GM23338 (cell line): Measurements from ENCODE around the gene IL6ST. TPM values are rescaled to one million over a fixed set of nuclear protein-coding genes. Genes with fewer than 3 reads are reported as not detected.

Source experiments
- ATAC-seq: fragments of 200-7000 bp; cut with Tn5 transposase; 3 replicates; pipeline ENCODE4 v1.9.1; 2020
- DNase-seq: peaks from one replicate; pipeline ENCODE4 v3.0.0-alpha.2; 2015; ENCODE audit warnings: low spot score
- H2AFZ ChIP-seq: fragments of 200-600 bp; sonication (generic); 2 replicates; pipeline ENCODE4 v1.8.0; 2016; ENCODE audit warnings: antibody characterized with exemption, mild to moderate bottlenecking, moderate library complexity
- H3F3A ChIP-seq: fragments of 200-600 bp; sonication (generic); replicated peaks from 2 replicates; pipeline ENCODE4 v1.8.0; 2017; ENCODE audit warnings: antibody characterized with exemption, mixed run types, low read depth
- H3K27ac ChIP-seq: fragments of 200-600 bp; sonication (generic); 2 replicates; pipeline ENCODE4 v1.6.1; 2016; ENCODE audit warnings: low read depth
- H3K27me3 ChIP-seq: fragments of 200-600 bp; sonication (generic); 2 replicates; pipeline ENCODE4 v1.8.0; 2016; ENCODE audit warnings: mild to moderate bottlenecking, mixed run types, moderate library complexity; ENCODE audit not compliant: insufficient read depth
- H3K36me3 ChIP-seq: fragments of 200-600 bp; sonication (generic); 2 replicates; pipeline ENCODE4 v1.8.0; 2016; ENCODE audit warnings: mild to moderate bottlenecking; ENCODE audit not compliant: insufficient read depth
- H3K4me1 ChIP-seq: fragments of 200-600 bp; sonication (generic); 2 replicates; pipeline ENCODE4 v1.8.0; 2016; ENCODE audit warnings: mild to moderate bottlenecking, moderate library complexity; ENCODE audit not compliant: insufficient read depth
- H3K4me2 ChIP-seq: fragments of 200-600 bp; sonication (generic); 2 replicates; pipeline ENCODE4 v1.7.1; 2017; ENCODE audit warnings: mixed run types
- H3K4me3 ChIP-seq: fragments of 200-600 bp; sonication (generic); 2 replicates; pipeline ENCODE4 v1.6.1; 2016; ENCODE audit warnings: mixed run types
- H3K79me2 ChIP-seq: fragments of 200-600 bp; sonication (generic); replicated peaks from 2 replicates; pipeline ENCODE4 v1.8.0; 2017; ENCODE audit warnings: mild to moderate bottlenecking; ENCODE audit not compliant: insufficient read depth
- H3K9me2 ChIP-seq: fragments of 200-600 bp; sonication (generic); 2 replicates; pipeline ENCODE4 v1.8.0; 2017; ENCODE audit not compliant: insufficient read depth
- H4K20me1 ChIP-seq: fragments of 200-600 bp; sonication (generic); replicated peaks from 2 replicates; pipeline ENCODE4 v1.8.0; 2017; ENCODE audit warnings: mild to moderate bottlenecking; ENCODE audit not compliant: insufficient read depth
- H3K27ac Mint-ChIP-seq: 2 replicates; pipeline ENCODE4 v1.8.0; 2020; ENCODE audit warnings: inconsistent platforms, mild to moderate bottlenecking, moderate library complexity, mixed read lengths
- H3K27me3 Mint-ChIP-seq: 3 replicates; pipeline ENCODE4 v1.8.0; 2022; ENCODE audit warnings: low read depth, mild to moderate bottlenecking, moderate library complexity, mixed read lengths, inconsistent platforms; ENCODE audit not compliant: insufficient read depth, poor library complexity
- H3K36me3 Mint-ChIP-seq: 3 replicates; pipeline ENCODE4 v1.8.0; 2021; ENCODE audit warnings: low read depth, mild to moderate bottlenecking, inconsistent platforms, moderate library complexity, mixed read lengths
- H3K4me1 Mint-ChIP-seq: 3 replicates; pipeline ENCODE4 v1.8.0; 2020; ENCODE audit warnings: mild to moderate bottlenecking, inconsistent platforms, mixed read lengths
- H3K4me3 Mint-ChIP-seq: 3 replicates; pipeline ENCODE4 v1.8.0; 2021; ENCODE audit warnings: moderate library complexity, mild to moderate bottlenecking, inconsistent platforms, mixed read lengths
- H3K9me3 Mint-ChIP-seq: 3 replicates; pipeline ENCODE4 v1.8.0; 2020; ENCODE audit warnings: moderate library complexity, mild to moderate bottlenecking, inconsistent platforms, mixed read lengths
- CREB1 ChIP-seq: fragments of 250-450 bp; sonication (Bioruptor Pico); IDR thresholded peaks from 2 replicates; pipeline ENCODE4 v1.5.0; 2020; ENCODE audit warnings: low read depth, mild to moderate bottlenecking, moderate library complexity
- EZH2 ChIP-seq: fragments of 200-600 bp; sonication (generic); IDR thresholded peaks from one replicate; pipeline ENCODE4 v1.8.0; 2017; ENCODE audit warnings: antibody characterized with exemption, mild to moderate bottlenecking, low read depth; ENCODE audit not compliant: unreplicated experiment
- EZH2phosphoT487 ChIP-seq: fragments of 200-600 bp; sonication (generic); IDR thresholded peaks from one replicate; pipeline ENCODE4 v1.8.1; 2018; ENCODE audit warnings: antibody characterized with exemption; ENCODE audit not compliant: unreplicated experiment
- JUNB ChIP-seq: IDR thresholded peaks from one replicate; pipeline ENCODE4 v1.6.1; 2016; ENCODE audit warnings: antibody characterized with exemption; ENCODE audit not compliant: unreplicated experiment
- NANOG ChIP-seq: IDR thresholded peaks from 2 replicates; pipeline ENCODE4 v1.6.1; 2016; ENCODE audit warnings: antibody characterized with exemption, borderline replicate concordance
- POLR2AphosphoS5 ChIP-seq: IDR thresholded peaks from 2 replicates; pipeline ENCODE4 v1.6.1; 2016; ENCODE audit warnings: antibody characterized with exemption, low read depth
- STAT1 ChIP-seq: IDR thresholded peaks from one replicate; pipeline ENCODE4 v1.6.1; 2016; ENCODE audit warnings: antibody characterized with exemption; ENCODE audit not compliant: unreplicated experiment
- ZNF114 ChIP-seq: fragments of 250-450 bp; sonication (Bioruptor Pico); IDR thresholded peaks from 2 replicates; pipeline ENCODE4 v1.5.0; 2020; ENCODE audit warnings: mild to moderate bottlenecking, moderate library complexity
- ZNF331 ChIP-seq: fragments of 250-450 bp; sonication (Bioruptor Pico); IDR thresholded peaks from 2 replicates; pipeline ENCODE4 v1.5.0; 2020; ENCODE audit warnings: low read depth, mild to moderate bottlenecking, moderate library complexity
- polyA plus RNA-seq: library from polyadenylated mRNA; unstranded; fragments of >200 nt; fragmentation: Nextera tagmentation; extraction: Ambion mirVana; gene quantifications from 2 replicates; pipeline ENCODE4 v1.2.1, GENCODE V29; 2016
- total RNA-seq: library from RNA; depleted of rRNA; stranded (reverse); fragments of >200 nt; shearing (Covaris generic); gene quantifications from 2 replicates; pipeline ENCODE4 v1.2.3, GENCODE V29; 2014
- TF ChIP-seq, protein P1 (sequence below): IDR thresholded peaks from 2 replicates; pipeline ENCODE4 v1.6.1; 2016; ENCODE audit warnings: antibody characterized with exemption
- TF ChIP-seq, protein P2 (sequence below), 2 experiments: fragments of 200-600 bp in 1 of 2; sonication (generic) in 1 of 2; conservative IDR thresholded peaks; 2 replicates each; pipeline versions ENCODE4 v1.5.1 to v1.6.1; 2016 to 2017; ENCODE audit warnings: antibody characterized with exemption in 2 of 2, low read depth in 2 of 2, mild to moderate bottlenecking in 2 of 2, moderate library complexity in 1 of 2
- TF ChIP-seq, protein P3 (sequence below): fragments of 250-450 bp; sonication (Bioruptor Pico); IDR thresholded peaks from 2 replicates; pipeline ENCODE4 v1.5.0; 2020; ENCODE audit warnings: mild to moderate bottlenecking, moderate library complexity
- TF ChIP-seq, protein P4 (sequence below): IDR thresholded peaks from one replicate; pipeline ENCODE4 v1.6.1; 2018; ENCODE audit warnings: antibody characterized with exemption; ENCODE audit not compliant: unreplicated experiment

Gene IL6ST
- total and polyA plus RNA-seq, 2 experiments from 2014 or later: 6.7 to 9.8 TPM

DNA sequence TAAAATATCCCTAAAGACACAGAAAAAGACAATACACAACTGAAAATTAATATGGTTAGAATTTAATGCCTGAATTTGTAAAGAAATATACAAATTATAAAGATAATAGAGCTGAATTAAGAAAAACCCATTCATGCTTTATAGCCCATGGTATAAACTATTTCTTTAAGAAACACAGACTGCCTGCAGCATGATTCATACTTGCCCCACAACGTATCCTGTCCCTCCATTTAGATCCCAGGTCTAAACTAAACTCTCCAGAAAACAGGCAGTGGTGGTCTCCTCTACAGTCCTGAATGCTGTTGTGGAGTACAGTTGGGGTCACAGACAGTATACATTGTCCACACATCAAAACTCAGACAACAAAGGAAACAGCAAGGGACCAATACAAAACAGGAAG lies 24.8 kb downstream of the IL6ST start:
- Histone ChIP-seq H3K9me2 (no peaks in the 10 kb centered on the region), H3K4me2 (no peak overlapping the region), H2AFZ (no peak overlapping the region), H3F3A (no peaks in the 10 kb centered on the region), H3K27ac (no peak overlapping the region), H3K79me2 (no peaks in the 10 kb centered on the region), H3K27me3 (no peaks in the 10 kb centered on the region), H4K20me1 (no peaks in the 10 kb centered on the region), H3K4me1 (no peaks in the 10 kb centered on the region), H3K36me3 (no peaks in the 10 kb centered on the region), H3K4me3 (no peak overlapping the region)
- TF ChIP-seq POLR2AphosphoS5 (no peak), EZH2 (no peak), JUNB (no peak), EZH2phosphoT487 (no peak), NANOG (no peak), ZNF114 (CRISPR knock-in tag) (no peak), CREB1 (CRISPR knock-in tag) (no peak), ZNF331 (CRISPR knock-in tag) (no peak), STAT1 (no peak)
- TF ChIP-seq, protein P1, sequence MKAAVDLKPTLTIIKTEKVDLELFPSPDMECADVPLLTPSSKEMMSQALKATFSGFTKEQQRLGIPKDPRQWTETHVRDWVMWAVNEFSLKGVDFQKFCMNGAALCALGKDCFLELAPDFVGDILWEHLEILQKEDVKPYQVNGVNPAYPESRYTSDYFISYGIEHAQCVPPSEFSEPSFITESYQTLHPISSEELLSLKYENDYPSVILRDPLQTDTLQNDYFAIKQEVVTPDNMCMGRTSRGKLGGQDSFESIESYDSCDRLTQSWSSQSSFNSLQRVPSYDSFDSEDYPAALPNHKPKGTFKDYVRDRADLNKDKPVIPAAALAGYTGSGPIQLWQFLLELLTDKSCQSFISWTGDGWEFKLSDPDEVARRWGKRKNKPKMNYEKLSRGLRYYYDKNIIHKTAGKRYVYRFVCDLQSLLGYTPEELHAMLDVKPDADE: no peak
- TF ChIP-seq, protein P2, sequence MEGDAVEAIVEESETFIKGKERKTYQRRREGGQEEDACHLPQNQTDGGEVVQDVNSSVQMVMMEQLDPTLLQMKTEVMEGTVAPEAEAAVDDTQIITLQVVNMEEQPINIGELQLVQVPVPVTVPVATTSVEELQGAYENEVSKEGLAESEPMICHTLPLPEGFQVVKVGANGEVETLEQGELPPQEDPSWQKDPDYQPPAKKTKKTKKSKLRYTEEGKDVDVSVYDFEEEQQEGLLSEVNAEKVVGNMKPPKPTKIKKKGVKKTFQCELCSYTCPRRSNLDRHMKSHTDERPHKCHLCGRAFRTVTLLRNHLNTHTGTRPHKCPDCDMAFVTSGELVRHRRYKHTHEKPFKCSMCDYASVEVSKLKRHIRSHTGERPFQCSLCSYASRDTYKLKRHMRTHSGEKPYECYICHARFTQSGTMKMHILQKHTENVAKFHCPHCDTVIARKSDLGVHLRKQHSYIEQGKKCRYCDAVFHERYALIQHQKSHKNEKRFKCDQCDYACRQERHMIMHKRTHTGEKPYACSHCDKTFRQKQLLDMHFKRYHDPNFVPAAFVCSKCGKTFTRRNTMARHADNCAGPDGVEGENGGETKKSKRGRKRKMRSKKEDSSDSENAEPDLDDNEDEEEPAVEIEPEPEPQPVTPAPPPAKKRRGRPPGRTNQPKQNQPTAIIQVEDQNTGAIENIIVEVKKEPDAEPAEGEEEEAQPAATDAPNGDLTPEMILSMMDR (conservative IDR thresholded peaks at IDR 0.05; ENCODE audit: low read depth in 2 of 2): no peak
- TF ChIP-seq, protein P3, sequence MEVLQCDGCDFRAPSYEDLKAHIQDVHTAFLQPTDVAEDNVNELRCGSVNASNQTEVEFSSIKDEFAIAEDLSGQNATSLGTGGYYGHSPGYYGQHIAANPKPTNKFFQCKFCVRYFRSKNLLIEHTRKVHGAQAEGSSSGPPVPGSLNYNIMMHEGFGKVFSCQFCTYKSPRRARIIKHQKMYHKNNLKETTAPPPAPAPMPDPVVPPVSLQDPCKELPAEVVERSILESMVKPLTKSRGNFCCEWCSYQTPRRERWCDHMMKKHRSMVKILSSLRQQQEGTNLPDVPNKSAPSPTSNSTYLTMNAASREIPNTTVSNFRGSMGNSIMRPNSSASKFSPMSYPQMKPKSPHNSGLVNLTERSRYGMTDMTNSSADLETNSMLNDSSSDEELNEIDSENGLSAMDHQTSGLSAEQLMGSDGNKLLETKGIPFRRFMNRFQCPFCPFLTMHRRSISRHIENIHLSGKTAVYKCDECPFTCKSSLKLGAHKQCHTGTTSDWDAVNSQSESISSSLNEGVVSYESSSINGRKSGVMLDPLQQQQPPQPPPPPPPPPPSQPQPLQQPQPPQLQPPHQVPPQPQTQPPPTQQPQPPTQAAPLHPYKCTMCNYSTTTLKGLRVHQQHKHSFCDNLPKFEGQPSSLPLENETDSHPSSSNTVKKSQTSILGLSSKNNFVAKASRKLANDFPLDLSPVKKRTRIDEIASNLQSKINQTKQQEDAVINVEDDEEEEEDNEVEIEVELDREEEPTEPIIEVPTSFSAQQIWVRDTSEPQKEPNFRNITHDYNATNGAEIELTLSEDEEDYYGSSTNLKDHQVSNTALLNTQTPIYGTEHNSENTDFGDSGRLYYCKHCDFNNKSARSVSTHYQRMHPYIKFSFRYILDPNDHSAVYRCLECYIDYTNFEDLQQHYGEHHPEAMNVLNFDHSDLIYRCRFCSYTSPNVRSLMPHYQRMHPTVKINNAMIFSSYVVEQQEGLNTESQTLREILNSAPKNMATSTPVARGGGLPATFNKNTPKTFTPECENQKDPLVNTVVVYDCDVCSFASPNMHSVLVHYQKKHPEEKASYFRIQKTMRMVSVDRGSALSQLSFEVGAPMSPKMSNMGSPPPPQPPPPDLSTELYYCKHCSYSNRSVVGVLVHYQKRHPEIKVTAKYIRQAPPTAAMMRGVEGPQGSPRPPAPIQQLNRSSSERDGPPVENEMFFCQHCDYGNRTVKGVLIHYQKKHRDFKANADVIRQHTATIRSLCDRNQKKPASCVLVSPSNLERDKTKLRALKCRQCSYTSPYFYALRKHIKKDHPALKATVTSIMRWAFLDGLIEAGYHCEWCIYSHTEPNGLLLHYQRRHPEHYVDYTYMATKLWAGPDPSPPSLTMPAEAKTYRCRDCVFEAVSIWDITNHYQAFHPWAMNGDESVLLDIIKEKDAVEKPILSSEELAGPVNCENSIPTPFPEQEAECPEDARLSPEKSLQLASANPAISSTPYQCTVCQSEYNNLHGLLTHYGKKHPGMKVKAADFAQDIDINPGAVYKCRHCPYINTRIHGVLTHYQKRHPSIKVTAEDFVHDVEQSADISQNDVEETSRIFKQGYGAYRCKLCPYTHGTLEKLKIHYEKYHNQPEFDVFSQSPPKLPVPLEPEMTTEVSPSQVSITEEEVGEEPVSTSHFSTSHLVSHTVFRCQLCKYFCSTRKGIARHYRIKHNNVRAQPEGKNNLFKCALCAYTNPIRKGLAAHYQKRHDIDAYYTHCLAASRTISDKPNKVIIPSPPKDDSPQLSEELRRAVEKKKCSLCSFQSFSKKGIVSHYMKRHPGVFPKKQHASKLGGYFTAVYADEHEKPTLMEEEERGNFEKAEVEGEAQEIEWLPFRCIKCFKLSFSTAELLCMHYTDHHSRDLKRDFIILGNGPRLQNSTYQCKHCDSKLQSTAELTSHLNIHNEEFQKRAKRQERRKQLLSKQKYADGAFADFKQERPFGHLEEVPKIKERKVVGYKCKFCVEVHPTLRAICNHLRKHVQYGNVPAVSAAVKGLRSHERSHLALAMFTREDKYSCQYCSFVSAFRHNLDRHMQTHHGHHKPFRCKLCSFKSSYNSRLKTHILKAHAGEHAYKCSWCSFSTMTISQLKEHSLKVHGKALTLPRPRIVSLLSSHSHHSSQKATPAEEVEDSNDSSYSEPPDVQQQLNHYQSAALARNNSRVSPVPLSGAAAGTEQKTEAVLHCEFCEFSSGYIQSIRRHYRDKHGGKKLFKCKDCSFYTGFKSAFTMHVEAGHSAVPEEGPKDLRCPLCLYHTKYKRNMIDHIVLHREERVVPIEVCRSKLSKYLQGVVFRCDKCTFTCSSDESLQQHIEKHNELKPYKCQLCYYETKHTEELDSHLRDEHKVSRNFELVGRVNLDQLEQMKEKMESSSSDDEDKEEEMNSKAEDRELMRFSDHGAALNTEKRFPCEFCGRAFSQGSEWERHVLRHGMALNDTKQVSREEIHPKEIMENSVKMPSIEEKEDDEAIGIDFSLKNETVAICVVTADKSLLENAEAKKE (CRISPR knock-in tag): no peak
- TF ChIP-seq, protein P4, sequence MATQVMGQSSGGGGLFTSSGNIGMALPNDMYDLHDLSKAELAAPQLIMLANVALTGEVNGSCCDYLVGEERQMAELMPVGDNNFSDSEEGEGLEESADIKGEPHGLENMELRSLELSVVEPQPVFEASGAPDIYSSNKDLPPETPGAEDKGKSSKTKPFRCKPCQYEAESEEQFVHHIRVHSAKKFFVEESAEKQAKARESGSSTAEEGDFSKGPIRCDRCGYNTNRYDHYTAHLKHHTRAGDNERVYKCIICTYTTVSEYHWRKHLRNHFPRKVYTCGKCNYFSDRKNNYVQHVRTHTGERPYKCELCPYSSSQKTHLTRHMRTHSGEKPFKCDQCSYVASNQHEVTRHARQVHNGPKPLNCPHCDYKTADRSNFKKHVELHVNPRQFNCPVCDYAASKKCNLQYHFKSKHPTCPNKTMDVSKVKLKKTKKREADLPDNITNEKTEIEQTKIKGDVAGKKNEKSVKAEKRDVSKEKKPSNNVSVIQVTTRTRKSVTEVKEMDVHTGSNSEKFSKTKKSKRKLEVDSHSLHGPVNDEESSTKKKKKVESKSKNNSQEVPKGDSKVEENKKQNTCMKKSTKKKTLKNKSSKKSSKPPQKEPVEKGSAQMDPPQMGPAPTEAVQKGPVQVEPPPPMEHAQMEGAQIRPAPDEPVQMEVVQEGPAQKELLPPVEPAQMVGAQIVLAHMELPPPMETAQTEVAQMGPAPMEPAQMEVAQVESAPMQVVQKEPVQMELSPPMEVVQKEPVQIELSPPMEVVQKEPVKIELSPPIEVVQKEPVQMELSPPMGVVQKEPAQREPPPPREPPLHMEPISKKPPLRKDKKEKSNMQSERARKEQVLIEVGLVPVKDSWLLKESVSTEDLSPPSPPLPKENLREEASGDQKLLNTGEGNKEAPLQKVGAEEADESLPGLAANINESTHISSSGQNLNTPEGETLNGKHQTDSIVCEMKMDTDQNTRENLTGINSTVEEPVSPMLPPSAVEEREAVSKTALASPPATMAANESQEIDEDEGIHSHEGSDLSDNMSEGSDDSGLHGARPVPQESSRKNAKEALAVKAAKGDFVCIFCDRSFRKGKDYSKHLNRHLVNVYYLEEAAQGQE: no peak
- Mint-ChIP-seq H3K9me3 (no peaks in the 10 kb centered on the region), H3K4me3 (no peak overlapping the region), H3K4me1 (no peaks in the 10 kb centered on the region), H3K27ac (no peak overlapping the region), H3K36me3 (no peaks in the 10 kb centered on the region), H3K27me3 (peaks cover 1% of the 10 kb centered on the region)
- ATAC-seq: no peak
- no peak for DNase-seq
